OCI-LY1 (cell line): ENCODE measurements around the gene MIF4GD.

Source experiments
- H2AFZ ChIP-seq: fragments of 200-600 bp; sonication (generic), shearing (Covaris generic); 2 replicates; pipeline ENCODE4 v1.6.0; 2014; ENCODE audit warnings: antibody characterized with exemption, mild to moderate bottlenecking, low read length
- H3F3A ChIP-seq: fragments of 200-600 bp; sonication (generic), shearing (Covaris generic); 2 replicates; pipeline ENCODE4 v1.6.0; 2014; ENCODE audit warnings: mild to moderate bottlenecking, antibody characterized with exemption, low read length, moderate library complexity; ENCODE audit not compliant: insufficient read depth
- H3K27ac ChIP-seq: fragments of 200-600 bp; sonication (generic); 2 replicates; pipeline ENCODE4 v1.5.1; 2014; ENCODE audit warnings: low read length, mixed run types, mild to moderate bottlenecking, low read depth; ENCODE audit not compliant: poor library complexity, severe bottlenecking
- H3K27me3 ChIP-seq: fragments of 200-600 bp; sonication (generic); 2 replicates; pipeline ENCODE4 v1.6.0; 2014; ENCODE audit warnings: antibody characterized with exemption, mild to moderate bottlenecking, low read length, moderate library complexity; ENCODE audit not compliant: insufficient read depth
- H3K36me3 ChIP-seq: fragments of 200-600 bp; sonication (generic); 2 replicates; pipeline ENCODE4 v1.6.1; 2014; ENCODE audit warnings: mild to moderate bottlenecking, antibody characterized with exemption, low read length, moderate library complexity, mixed read lengths; ENCODE audit not compliant: insufficient read depth
- H3K4me1 ChIP-seq: fragments of 200-600 bp; sonication (generic); 2 replicates; pipeline ENCODE4 v1.5.1; 2014; ENCODE audit warnings: mild to moderate bottlenecking, low read length, moderate library complexity; ENCODE audit not compliant: insufficient read depth, severe bottlenecking
- H3K4me2 ChIP-seq: fragments of 200-600 bp; sonication (generic), shearing (Covaris generic); 2 replicates; pipeline ENCODE4 v1.6.1; 2014; ENCODE audit warnings: low read length
- H3K4me3 ChIP-seq: fragments of 200-600 bp; sonication (generic); 2 replicates; pipeline ENCODE4 v1.5.1; 2014; ENCODE audit warnings: low read length, low read depth, mild to moderate bottlenecking, mixed read lengths; ENCODE audit not compliant: poor library complexity, severe bottlenecking
- H3K79me2 ChIP-seq: fragments of 200-600 bp; shearing (Covaris generic); 2 replicates; pipeline ENCODE4 v1.6.1; 2016; ENCODE audit warnings: mixed run types, low read length, mixed read lengths; ENCODE audit not compliant: insufficient read depth
- H3K9ac ChIP-seq: fragments of 200-600 bp; sonication (generic), shearing (Covaris generic); 2 replicates; pipeline ENCODE4 v1.6.1; 2014; ENCODE audit warnings: mild to moderate bottlenecking, low read length, mixed read lengths
- H3K9me2 ChIP-seq: fragments of 200-600 bp; sonication (generic), shearing (Covaris generic); 2 replicates; pipeline ENCODE4 v1.6.1; 2014; ENCODE audit warnings: low read depth, mild to moderate bottlenecking, low read length, mixed read lengths
- H3K9me3 ChIP-seq: fragments of 200-600 bp; shearing (Covaris generic); 2 replicates; pipeline ENCODE4 v1.6.1; 2014; ENCODE audit warnings: low read length, mixed read lengths
- H4K20me1 ChIP-seq: fragments of 200-600 bp; sonication (generic), shearing (Covaris generic); 2 replicates; pipeline ENCODE4 v1.6.0; 2016; ENCODE audit warnings: mild to moderate bottlenecking, low read length; ENCODE audit not compliant: insufficient read depth
- EZH2 ChIP-seq: fragments of 200-600 bp; sonication (generic), shearing (Covaris generic); IDR thresholded peaks from 2 replicates; pipeline ENCODE4 v1.8.0; 2017; ENCODE audit warnings: borderline replicate concordance, mixed run types, mild to moderate bottlenecking, antibody characterized with exemption, low read length, moderate library complexity, mixed read lengths
- TF ChIP-seq, protein P1 (sequence below): fragments of 200-600 bp; sonication (generic), shearing (Covaris generic); IDR thresholded peaks from 2 replicates; pipeline ENCODE4 v1.5.1; 2017; ENCODE audit warnings: mild to moderate bottlenecking, antibody characterized with exemption, low read length, moderate library complexity, mixed read lengths

MIF4GD gene

DNA sequence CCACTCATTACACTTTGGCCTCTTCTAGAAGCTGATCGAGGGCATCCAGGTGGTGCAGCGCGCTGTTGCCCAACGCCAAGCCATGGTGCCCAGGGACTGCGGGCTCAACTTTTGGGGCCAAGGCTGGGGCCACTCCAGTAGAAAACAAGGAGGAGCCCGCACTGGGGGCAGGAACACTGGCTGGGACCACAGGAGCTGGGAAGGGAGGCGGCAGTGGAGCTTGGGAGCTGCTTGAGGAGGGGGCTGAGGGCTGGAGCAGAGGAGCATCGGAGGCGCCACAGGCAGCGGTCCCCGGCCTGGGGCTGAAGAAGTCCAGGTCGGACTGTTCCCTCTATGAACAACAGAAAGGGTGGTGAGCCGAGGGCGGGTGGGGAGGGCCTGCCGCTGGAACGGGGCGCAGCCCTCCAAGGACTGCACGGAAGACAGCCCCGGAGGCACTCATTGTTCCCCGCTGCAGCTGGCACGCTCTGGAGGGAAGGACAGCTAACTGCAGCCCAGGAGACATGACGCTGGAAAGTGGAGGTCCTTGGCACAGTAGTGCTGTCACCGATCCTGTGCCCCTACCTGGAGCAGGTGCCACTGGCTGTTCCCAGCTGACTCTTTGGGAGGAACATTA lies 31.1 kb downstream of the MIF4GD start:
- no peaks in the 10 kb centered on the region for H4K20me1 ChIP-seq
- H3K4me1 ChIP-seq, result peaks cover 36% of the 10 kb centered on the region
- no peak overlapping the region for H3K4me3 ChIP-seq
- H3K4me2 ChIP-seq, result no peak overlapping the region
- no peaks in the 10 kb centered on the region for H3K9me3 ChIP-seq
- H2AFZ ChIP-seq, result no peak overlapping the region
- H3K27me3 ChIP-seq, result no peaks in the 10 kb centered on the region
- peaks cover 10% of the 10 kb centered on the region for H3F3A ChIP-seq
- no peaks in the 10 kb centered on the region for H3K9me2 ChIP-seq
- TF ChIP-seq EZH2, result no peak
- TF ChIP-seq, protein P1, sequence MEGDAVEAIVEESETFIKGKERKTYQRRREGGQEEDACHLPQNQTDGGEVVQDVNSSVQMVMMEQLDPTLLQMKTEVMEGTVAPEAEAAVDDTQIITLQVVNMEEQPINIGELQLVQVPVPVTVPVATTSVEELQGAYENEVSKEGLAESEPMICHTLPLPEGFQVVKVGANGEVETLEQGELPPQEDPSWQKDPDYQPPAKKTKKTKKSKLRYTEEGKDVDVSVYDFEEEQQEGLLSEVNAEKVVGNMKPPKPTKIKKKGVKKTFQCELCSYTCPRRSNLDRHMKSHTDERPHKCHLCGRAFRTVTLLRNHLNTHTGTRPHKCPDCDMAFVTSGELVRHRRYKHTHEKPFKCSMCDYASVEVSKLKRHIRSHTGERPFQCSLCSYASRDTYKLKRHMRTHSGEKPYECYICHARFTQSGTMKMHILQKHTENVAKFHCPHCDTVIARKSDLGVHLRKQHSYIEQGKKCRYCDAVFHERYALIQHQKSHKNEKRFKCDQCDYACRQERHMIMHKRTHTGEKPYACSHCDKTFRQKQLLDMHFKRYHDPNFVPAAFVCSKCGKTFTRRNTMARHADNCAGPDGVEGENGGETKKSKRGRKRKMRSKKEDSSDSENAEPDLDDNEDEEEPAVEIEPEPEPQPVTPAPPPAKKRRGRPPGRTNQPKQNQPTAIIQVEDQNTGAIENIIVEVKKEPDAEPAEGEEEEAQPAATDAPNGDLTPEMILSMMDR, result no peak
- H3K36me3 ChIP-seq, result peaks cover 84% of the 10 kb centered on the region
- no peak overlapping the region for H3K27ac ChIP-seq
- no peak overlapping the region for H3K9ac ChIP-seq
- no peaks in the 10 kb centered on the region for H3K79me2 ChIP-seq

DNA sequence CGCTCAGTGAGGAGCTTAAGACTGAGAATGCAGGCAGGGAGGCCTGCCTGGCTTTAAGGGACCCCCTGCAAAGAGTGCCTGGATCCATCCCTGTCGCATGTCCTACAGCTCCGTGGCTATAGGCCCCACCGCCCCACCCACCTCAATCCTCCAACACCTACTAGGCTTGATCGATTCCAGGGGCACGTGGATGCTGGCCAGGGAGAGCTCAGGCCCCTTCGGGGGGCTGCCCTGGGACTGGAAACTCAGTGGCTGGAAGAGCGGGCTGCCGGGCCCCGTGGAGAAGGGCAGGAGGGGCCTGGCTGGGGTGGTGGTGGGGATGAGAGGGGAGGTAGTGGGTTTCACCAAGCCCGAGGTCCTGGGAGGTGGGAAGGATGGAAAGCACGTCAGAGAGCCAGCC lies 31.8 kb downstream of the MIF4GD start:
- Histone ChIP-seq H3K79me2 (no peaks in the 10 kb centered on the region), H3K9ac (no peak overlapping the region), H3K27me3 (no peaks in the 10 kb centered on the region), H2AFZ (no peak overlapping the region), H3K9me3 (no peaks in the 10 kb centered on the region), H4K20me1 (no peaks in the 10 kb centered on the region), H3K36me3 (peaks cover 91% of the 10 kb centered on the region), H3F3A (peaks cover 5% of the 10 kb centered on the region; the same call in 1 of the 2 replicates), H3K4me2 (no peak overlapping the region), H3K9me2 (no peaks in the 10 kb centered on the region), H3K27ac (no peak overlapping the region), H3K4me1 (peaks cover 30% of the 10 kb centered on the region), H3K4me3 (no peak overlapping the region)
- TF ChIP-seq, protein P1, result no peak
- no peak for TF ChIP-seq EZH2

DNA sequence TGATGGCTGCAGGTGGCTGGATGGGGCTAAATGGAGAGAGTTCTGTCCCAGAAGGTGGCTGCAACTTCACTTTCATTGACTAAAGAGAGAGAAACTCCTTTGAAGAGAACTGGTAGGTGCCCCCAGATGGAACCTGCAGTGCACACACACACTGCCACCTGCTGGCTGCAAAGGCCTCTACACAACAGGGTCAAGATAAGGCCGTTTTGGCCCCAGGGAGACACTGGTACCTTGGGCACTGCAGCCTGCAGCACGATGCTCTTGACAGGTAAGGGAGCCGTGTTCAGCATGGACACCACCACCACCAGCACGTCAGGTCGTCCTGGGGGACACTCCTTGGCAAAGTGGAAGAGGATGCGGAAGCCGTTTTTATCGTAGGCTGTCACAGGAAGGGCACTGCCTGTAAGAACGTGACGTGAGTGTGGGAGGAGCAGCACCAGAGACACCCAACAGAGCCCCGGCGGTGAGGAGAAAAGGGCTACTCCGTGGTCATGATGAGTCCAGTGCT lies 32.3 kb downstream of the MIF4GD start:
- no peak overlapping the region for H3K4me2 ChIP-seq
- H3F3A ChIP-seq, result 0 out of 2 replicates have a peak, but pooled peaks cover 3% of the 10 kb centered on the region
- no peak overlapping the region for H3K4me3 ChIP-seq
- H2AFZ ChIP-seq, result no peak overlapping the region
- no peaks in the 10 kb centered on the region for H3K9me3 ChIP-seq
- H3K9me2 ChIP-seq, result no peaks in the 10 kb centered on the region
- no peaks in the 10 kb centered on the region for H3K27me3 ChIP-seq
- H3K79me2 ChIP-seq, result no peaks in the 10 kb centered on the region
- H3K27ac ChIP-seq, result no peak overlapping the region
- no peaks in the 10 kb centered on the region for H4K20me1 ChIP-seq
- TF ChIP-seq, protein P1, result peak; percentile 93
- no peak for TF ChIP-seq EZH2
- peaks cover 25% of the 10 kb centered on the region for H3K4me1 ChIP-seq
- H3K36me3 ChIP-seq, result peaks cover 89% of the 10 kb centered on the region
- H3K9ac ChIP-seq, result no peak overlapping the region
